Karpas-422 (cell line): ENCODE measurements around the gene ADCY5. TPM values are rescaled to one million over a fixed set of nuclear protein-coding genes. Genes with fewer than 3 reads are reported as not detected.

Experiments
- DNase-seq: peaks from one replicate; pipeline ENCODE4 v3.0.0-alpha.2; 2015
- H2AFZ ChIP-seq: fragments of 200-600 bp; sonication (generic); 2 replicates; pipeline ENCODE4 v1.6.1; 2014; ENCODE audit warnings: antibody characterized with exemption, low read length, mixed read lengths
- H3K27ac ChIP-seq: fragments of 200-600 bp; sonication (generic); 2 replicates; pipeline ENCODE4 v1.5.1; 2014; ENCODE audit warnings: mild to moderate bottlenecking, low read length, moderate library complexity
- H3K27me3 ChIP-seq: fragments of 200-600 bp; sonication (generic); 2 replicates; pipeline ENCODE4 v1.6.1; 2014; ENCODE audit warnings: low read length, mixed read lengths
- H3K36me3 ChIP-seq: fragments of 200-600 bp; sonication (generic); 2 replicates; pipeline ENCODE4 v1.6.1; 2014; ENCODE audit warnings: low read length, mixed read lengths; ENCODE audit not compliant: insufficient read depth
- H3K4me1 ChIP-seq: fragments of 200-600 bp; sonication (generic); 2 replicates; pipeline ENCODE4 v1.6.1; 2014; ENCODE audit warnings: mild to moderate bottlenecking, low read length, mixed read lengths
- H3K4me2 ChIP-seq: fragments of 200-600 bp; sonication (generic); 2 replicates; pipeline ENCODE4 v1.6.1; 2014; ENCODE audit warnings: low read length, low read depth, mild to moderate bottlenecking; ENCODE audit not compliant: poor library complexity, severe bottlenecking
- H3K4me3 ChIP-seq: fragments of 200-600 bp; sonication (generic); 2 replicates; pipeline ENCODE4 v1.5.1; 2014; ENCODE audit warnings: mild to moderate bottlenecking, antibody characterized with exemption, low read length, mixed read lengths
- H3K79me2 ChIP-seq: fragments of 200-600 bp; sonication (generic); 2 replicates; pipeline ENCODE4 v1.6.1; 2014; ENCODE audit warnings: mild to moderate bottlenecking, low read length, mixed read lengths
- H3K9ac ChIP-seq: fragments of 200-600 bp; sonication (generic); 2 replicates; pipeline ENCODE4 v1.6.0; 2014; ENCODE audit warnings: low read length
- H3K9me2 ChIP-seq: fragments of 200-600 bp; sonication (generic), shearing (Covaris generic); replicated peaks from 2 replicates; pipeline ENCODE4 v1.6.0; 2014; ENCODE audit warnings: mild to moderate bottlenecking, low read length, moderate library complexity; ENCODE audit not compliant: insufficient read depth
- H3K9me3 ChIP-seq: fragments of 300-700, 200-600 bp; sonication (generic); 2 replicates; pipeline ENCODE4 v1.6.1; 2014; ENCODE audit warnings: low read length, mixed read lengths
- H4K20me1 ChIP-seq: fragments of 200-600 bp; sonication (generic); 2 replicates; pipeline ENCODE4 v1.6.1; 2014; ENCODE audit warnings: mild to moderate bottlenecking, antibody characterized with exemption, low read length, low read depth; ENCODE audit not compliant: insufficient read depth
- total RNA-seq: library from RNA; depleted of rRNA; stranded (reverse); fragments of >200 nt; shearing (Covaris generic); gene quantifications from 2 replicates; pipeline ENCODE4 v1.2.3, GENCODE V29; 2014; ENCODE audit warnings: low replicate concordance

ADCY5 gene
- total RNA-seq, 1 experiment from 2014 or later, result not detected

- no peak overlapping the region for H3K9ac ChIP-seq
- H3K9me2 ChIP-seq, result no peaks in the 10 kb centered on the region
- DNase-seq, result no peak
- no peak overlapping the region for H3K4me2 ChIP-seq
- no peaks in the 10 kb centered on the region for H3K4me1 ChIP-seq
- H2AFZ ChIP-seq, result no peak overlapping the region
- no peaks in the 10 kb centered on the region for H3K36me3 ChIP-seq
- no peaks in the 10 kb centered on the region for H3K79me2 ChIP-seq
- H3K9me3 ChIP-seq, result no peaks in the 10 kb centered on the region
- no peaks in the 10 kb centered on the region for H4K20me1 ChIP-seq
- H3K27ac ChIP-seq, result no peak overlapping the region
- H3K4me3 ChIP-seq, result no peak overlapping the region
- H3K27me3 ChIP-seq, result no peaks in the 10 kb centered on the region
Observed at GRCh38 chr3:123267821-123268220, 181.1 kb downstream of the ADCY5 start.

GRCh38 chr3:123263941-123264340 lies 184.9 kb downstream of the ADCY5 start:
- Histone ChIP-seq H3K4me2 (no peak overlapping the region), H3K9me3 (no peaks in the 10 kb centered on the region), H3K27ac (no peak overlapping the region), H2AFZ (no peak overlapping the region), H3K79me2 (no peaks in the 10 kb centered on the region), H3K27me3 (no peaks in the 10 kb centered on the region), H3K9me2 (no peaks in the 10 kb centered on the region), H3K4me3 (no peak overlapping the region), H3K36me3 (no peaks in the 10 kb centered on the region), H4K20me1 (no peaks in the 10 kb centered on the region), H3K4me1 (no peaks in the 10 kb centered on the region; the same call in 1 of the 2 replicates), H3K9ac (no peak overlapping the region)
- DNase-seq, result no peak

DNA sequence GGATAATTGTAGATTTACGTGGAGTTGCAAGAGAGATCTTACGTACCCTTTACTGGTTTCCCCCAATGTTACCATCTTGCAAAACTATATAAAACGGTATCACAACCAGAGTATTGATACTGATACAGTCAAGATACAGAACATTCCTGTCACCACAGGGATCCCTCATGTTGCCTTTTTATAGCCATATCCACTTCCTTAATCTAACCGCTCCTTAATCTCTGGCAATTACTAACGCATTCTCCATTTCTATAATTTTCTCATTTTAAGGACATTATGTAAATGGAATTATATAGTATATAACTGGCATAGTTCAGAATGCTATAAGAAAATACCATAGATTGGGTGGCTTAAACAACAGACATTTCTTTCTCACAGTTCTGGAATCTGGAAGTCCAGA lies 186.0 kb downstream of the ADCY5 start:
- Histone ChIP-seq H3K9me3 (no peaks in the 10 kb centered on the region), H3K4me2 (no peak overlapping the region), H3K4me1 (peaks cover 7% of the 10 kb centered on the region), H3K9me2 (no peaks in the 10 kb centered on the region), H2AFZ (no peak overlapping the region), H3K4me3 (no peak overlapping the region), H3K9ac (no peak overlapping the region), H4K20me1 (no peaks in the 10 kb centered on the region), H3K79me2 (no peaks in the 10 kb centered on the region), H3K36me3 (no peaks in the 10 kb centered on the region), H3K27me3 (no peaks in the 10 kb centered on the region), H3K27ac (no peak overlapping the region)
- DNase-seq, result no peak

DNA sequence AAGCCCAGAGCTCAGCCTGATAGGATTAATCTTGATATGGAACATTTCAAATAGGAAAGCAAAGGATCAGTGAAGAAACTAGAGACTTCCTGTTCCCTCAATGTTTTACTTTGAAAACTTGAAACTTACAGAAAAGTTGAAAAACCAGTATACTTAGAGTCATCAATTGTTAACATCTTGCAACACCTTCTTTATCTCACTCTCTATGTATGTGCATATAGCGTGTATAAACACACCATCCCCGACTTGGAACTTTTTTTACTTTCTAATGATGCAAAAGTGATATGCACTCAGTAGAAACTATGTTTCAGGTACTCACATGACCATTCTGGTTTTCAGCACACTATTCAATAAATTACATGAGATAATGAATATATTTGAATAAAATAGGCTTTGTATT lies 186.7 kb downstream of the ADCY5 start:
- no peaks in the 10 kb centered on the region for H3K36me3 ChIP-seq
- no peak for DNase-seq
- no peaks in the 10 kb centered on the region for H4K20me1 ChIP-seq
- H3K27ac ChIP-seq, result no peak overlapping the region
- peaks cover 7% of the 10 kb centered on the region for H3K4me1 ChIP-seq
- no peaks in the 10 kb centered on the region for H3K79me2 ChIP-seq
- H3K4me2 ChIP-seq, result no peak overlapping the region
- H3K9me2 ChIP-seq, result no peaks in the 10 kb centered on the region
- H3K27me3 ChIP-seq, result no peaks in the 10 kb centered on the region
- no peak overlapping the region for H3K4me3 ChIP-seq
- H2AFZ ChIP-seq, result no peak overlapping the region
- H3K9ac ChIP-seq, result no peak overlapping the region
- no peaks in the 10 kb centered on the region for H3K9me3 ChIP-seq

- DNase-seq, result no peak
- no peak overlapping the region for H3K4me2 ChIP-seq
Observed at GRCh38 chr3:123261666-123262065, 187.2 kb downstream of the ADCY5 start.

DNA sequence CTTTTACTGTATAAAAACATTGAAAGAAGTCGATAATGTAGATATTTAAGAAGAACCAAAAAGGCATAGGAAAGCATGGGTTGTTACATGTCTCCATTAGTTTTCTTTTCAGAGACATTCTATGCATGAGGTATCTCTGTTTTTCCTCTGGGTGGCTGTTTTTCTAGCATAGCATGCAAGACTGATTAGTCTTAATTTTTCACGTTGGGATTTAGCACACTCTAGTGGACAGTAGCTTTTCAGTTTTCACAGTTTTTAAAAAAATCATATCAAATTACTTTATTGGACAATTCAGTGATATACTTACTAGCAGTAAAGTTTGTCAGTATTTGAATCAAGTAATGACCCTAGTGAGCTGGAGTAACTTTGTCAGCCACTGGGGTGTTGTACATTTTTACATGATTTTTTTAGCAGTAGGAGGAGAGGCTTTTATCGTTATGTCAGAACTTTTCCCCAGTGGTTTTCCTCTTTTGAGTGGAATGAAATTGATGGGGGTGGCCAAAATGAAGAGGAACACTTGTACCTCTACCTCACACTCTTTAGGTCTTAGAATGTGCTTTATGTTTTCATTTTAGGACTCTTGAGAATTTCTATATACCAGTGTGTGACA lies 190.0 kb downstream of the ADCY5 start:
- Histone ChIP-seq H3K4me2 (no peak overlapping the region), H3K27me3 (no peaks in the 10 kb centered on the region), H3K9me2 (no peaks in the 10 kb centered on the region), H4K20me1 (no peaks in the 10 kb centered on the region), H3K4me1 (peaks cover 7% of the 10 kb centered on the region), H3K4me3 (no peak overlapping the region), H3K9ac (no peak overlapping the region), H3K9me3 (no peaks in the 10 kb centered on the region), H2AFZ (no peak overlapping the region), H3K36me3 (no peaks in the 10 kb centered on the region), H3K79me2 (no peaks in the 10 kb centered on the region), H3K27ac (no peak overlapping the region)
- peak; percentile 86 for DNase-seq

More at GRCh38 chr3:123261666-123262065, 187.2 kb downstream of the ADCY5 start:
- Histone ChIP-seq H3K9ac (no peak overlapping the region), H3K9me3 (no peaks in the 10 kb centered on the region), H3K9me2 (no peaks in the 10 kb centered on the region), H4K20me1 (no peaks in the 10 kb centered on the region), H3K79me2 (no peaks in the 10 kb centered on the region), H3K4me3 (no peak overlapping the region), H3K27me3 (no peaks in the 10 kb centered on the region), H2AFZ (no peak overlapping the region), H3K27ac (no peak overlapping the region), H3K4me1 (peaks cover 7% of the 10 kb centered on the region), H3K36me3 (no peaks in the 10 kb centered on the region)

GRCh38 chr3:123258359-123258758 lies 190.5 kb downstream of the ADCY5 start:
- H3K4me2 ChIP-seq, result no peak overlapping the region
- H4K20me1 ChIP-seq, result no peaks in the 10 kb centered on the region
- H3K36me3 ChIP-seq, result no peaks in the 10 kb centered on the region
- no peaks in the 10 kb centered on the region for H3K9me2 ChIP-seq
- no peak for DNase-seq
- H3K79me2 ChIP-seq, result no peaks in the 10 kb centered on the region
- H3K27me3 ChIP-seq, result no peaks in the 10 kb centered on the region
- H2AFZ ChIP-seq, result no peak overlapping the region
- H3K4me1 ChIP-seq, result peaks cover 7% of the 10 kb centered on the region
- H3K9ac ChIP-seq, result no peak overlapping the region
- H3K4me3 ChIP-seq, result no peak overlapping the region
- no peaks in the 10 kb centered on the region for H3K9me3 ChIP-seq
- H3K27ac ChIP-seq, result no peak overlapping the region

- Histone ChIP-seq H3K9me3 (no peaks in the 10 kb centered on the region), H3K4me1 (peaks cover 7% of the 10 kb centered on the region), H2AFZ (no peak overlapping the region), H3K36me3 (no peaks in the 10 kb centered on the region; the same call in 1 of the 2 replicates), H3K9me2 (no peaks in the 10 kb centered on the region), H3K27me3 (no peaks in the 10 kb centered on the region), H3K9ac (no peak overlapping the region), H3K79me2 (peaks cover 3% of the 10 kb centered on the region; the same call in 1 of the 2 replicates), H4K20me1 (no peaks in the 10 kb centered on the region), H3K4me3 (no peak overlapping the region), H3K4me2 (no peak overlapping the region), H3K27ac (no peak overlapping the region)
- no peak for DNase-seq
Observed at GRCh38 chr3:123256256-123256655, 192.6 kb downstream of the ADCY5 start.
